ENCODE data around the gene KCNAB2. TPM values are rescaled to one million over a fixed set of nuclear protein-coding genes. Genes with fewer than 3 reads are reported as not detected.

KCNAB2 gene
- total RNA-seq, 1 donor from 2014 or later = 2.3 TPM

DNA sequence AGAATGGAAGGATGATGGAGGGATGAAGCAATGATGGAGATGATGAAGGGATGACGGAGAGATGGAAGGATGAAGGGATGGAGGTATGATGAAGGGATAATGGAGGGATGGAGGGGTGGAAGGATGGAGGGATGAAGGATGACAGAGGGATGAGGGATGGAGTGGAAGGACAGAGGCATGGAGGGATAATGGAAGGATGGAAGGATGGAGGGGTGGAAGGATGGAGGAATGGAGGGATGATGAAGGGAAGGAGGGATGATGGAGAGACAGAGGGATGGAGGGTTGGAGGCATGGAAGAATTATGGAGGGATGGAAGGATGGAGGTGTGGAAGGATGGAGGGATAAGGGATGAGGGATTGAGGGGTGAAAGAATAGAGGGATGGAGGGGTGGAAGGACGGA is 62.8 kb downstream of the KCNAB2 start:
- DNase-seq (ENCODE audit: low read depth) = no peak

DNA sequence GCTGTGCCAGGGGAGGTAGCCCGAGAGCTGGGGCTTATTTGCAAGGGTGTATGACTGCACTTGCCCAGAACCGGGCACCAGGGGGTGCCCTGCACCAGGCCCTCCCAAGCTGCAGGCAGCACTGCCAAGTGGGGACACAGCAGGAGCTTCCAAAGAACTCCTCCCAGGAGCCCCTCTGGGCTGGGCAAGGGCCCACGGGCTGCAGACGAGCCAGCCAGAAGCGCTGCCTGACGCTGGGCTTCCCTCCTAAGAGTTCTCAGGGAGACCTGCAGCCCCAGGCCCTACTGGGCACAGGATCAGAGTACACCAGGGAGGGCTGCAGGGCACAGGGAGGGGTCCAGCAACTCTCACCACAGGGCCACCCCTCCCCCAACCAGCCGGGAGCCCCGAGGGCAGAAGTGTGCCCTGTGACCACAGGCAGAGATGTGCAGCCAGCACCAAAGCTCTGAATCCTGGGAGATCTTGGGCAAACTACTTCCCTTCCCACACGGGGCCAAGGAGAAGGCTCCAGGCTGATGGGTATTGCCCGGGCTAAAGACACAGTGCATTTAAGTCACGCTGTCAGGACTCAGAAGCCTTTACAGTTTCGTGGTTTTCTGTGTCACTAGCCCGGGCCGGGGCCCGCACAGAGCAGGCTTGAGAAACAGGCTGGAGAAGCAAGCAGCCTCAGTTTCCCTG is 63.4 kb downstream of the KCNAB2 start:
- peak; percentile 43 for DNase-seq (ENCODE audit: low read depth)

DNA sequence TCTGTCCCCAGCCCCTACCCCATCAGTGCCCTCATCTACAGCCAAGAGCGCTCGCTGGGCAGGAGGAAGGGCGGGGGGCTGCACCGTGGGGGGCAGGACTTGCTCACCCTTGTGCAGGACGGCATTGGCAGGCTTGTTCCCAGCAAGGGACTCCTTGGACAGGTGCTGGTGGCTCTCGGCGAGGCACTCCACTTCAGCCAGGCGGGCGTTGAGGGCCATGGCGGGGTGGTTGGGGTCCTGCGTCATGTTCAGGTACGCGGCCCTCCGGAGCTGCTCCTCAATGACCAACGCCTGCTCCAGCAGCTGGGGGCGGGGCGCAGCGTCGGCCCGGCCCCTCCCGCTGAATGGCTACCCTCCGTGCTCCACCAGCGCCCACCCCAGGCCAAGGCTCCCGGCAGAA is 64.0 kb downstream of the KCNAB2 start:
- DNase-seq (ENCODE audit: low read depth) = no peak

DNA sequence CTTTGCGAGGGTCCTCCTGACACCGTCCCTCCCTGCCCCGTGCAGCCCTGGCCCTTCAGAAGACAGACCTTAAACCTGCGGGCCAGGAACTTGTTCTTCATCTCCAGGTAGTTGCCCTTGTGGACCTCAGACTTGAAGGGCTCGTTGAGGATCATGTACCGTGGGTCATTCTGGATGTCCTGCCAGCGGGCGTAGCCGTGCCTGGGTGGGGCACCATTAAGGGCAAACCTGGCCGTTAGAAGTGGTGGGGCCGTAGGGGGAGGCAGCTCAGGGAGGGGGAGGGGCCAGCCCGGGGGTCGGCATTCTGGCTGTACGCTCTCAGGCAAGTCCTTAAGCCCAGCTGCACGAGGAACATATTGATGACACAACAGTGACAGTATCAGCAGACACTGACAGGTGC is 64.6 kb downstream of the KCNAB2 start:
- no peak for DNase-seq (ENCODE audit: low read depth)

GRCh38 chr1:6111571-6111970 is 65.9 kb downstream of the KCNAB2 start:
- no peak for DNase-seq (ENCODE audit: low read depth)

- DNase-seq (ENCODE audit: low read depth) = no peak
These were observed 66.5 kb downstream of the KCNAB2 start for GRCh38 chr1:6111991-6112689.

DNA sequence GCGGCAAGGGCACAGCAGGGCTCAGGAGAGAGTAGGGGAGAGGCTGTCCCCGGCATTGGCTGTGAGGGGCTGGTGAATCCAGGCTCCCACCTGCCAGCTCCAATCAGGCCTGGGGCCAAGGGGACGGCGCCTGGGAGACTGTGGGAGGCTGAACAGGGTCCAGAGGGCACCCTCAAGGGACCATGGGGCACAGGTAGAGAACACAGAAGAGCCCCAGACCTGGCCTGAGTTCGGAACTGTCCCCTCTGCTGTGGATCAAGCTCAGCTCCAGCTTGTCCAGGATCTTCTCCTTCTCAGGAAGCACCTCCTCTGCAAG is 67.0 kb downstream of the KCNAB2 start:
- DNase-seq (ENCODE audit: low read depth) = no peak

DNA sequence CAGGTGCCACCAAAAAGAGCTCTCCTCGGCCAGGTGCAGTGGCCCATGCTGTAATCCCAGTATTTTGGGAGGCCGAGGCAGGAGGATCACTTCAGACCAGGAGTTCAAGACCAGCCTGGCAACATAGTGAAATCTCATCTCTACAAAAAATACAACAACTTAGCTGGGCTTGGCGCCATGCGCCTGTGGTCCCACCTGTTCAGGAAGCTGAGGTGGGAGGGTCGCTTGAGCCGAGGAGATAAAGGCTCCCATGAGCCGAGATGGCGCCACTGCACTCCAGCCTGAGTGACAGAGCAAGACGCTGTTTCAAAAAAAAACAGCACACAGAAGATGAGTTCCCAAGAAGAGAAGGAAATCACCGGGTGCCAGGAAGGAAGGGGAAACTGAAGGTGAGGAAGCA is 67.4 kb downstream of the KCNAB2 start:
- no peak for DNase-seq (ENCODE audit: low read depth)

DNA sequence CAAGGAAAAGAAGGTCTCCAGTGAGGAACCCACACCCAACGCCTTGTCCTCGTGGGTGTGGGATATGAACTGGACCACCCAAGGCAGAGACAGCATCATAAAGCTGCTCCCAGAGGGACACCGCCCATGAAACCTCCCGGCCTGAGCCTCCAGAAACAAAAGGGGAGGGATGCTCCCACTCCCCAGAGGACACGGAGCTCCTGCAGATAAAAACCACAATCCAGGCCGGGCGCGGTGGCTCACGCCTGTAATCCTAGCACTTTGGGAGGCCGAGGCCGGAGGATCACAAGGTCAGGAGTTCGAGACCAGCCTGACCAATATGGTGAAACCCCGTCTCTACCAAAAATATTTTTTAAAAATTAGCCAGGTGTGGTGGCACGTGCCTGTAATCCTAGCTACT is 68.1 kb downstream of the KCNAB2 start:
- DNase-seq (ENCODE audit: low read depth) = no peak

DNA sequence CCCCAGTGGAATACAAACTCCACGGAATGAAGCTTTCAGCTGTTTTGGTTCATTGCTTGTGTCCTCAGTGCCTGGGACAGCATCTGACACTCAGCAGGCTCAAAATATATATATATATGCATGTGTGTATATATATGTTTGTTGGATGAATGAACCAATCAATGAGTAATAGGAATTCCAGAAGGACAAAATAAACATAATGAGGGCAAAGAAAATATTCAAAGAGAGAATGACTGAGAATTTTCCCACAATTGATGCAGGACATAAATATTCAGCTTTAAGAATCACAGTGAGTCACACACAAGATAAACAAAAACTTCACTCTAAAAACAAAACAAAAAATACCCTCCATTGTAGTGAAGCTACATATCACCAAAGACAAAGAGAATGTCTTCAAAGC is 70.4 kb downstream of the KCNAB2 start:
- peak; percentile 72 for DNase-seq (ENCODE audit: low read depth)

DNA sequence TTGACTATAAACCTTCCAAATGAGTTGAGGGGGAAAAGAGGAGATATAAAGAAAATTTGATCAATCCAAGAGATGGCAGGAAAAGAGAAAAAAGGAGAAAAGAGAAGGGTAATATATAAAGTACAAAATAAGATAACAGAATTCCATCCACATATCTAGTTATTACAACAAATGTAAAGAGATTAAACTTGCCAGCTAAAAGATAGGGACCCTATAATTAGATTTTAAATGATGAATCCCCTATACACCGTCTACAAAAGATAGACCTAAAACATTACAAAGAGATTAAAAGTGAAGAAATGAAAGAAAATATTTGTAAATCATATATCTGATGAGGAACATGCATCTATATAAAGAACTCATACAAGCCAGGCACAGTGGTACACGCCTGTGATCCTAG is 71.4 kb downstream of the KCNAB2 start:
- no peak for DNase-seq (ENCODE audit: low read depth)

DNA sequence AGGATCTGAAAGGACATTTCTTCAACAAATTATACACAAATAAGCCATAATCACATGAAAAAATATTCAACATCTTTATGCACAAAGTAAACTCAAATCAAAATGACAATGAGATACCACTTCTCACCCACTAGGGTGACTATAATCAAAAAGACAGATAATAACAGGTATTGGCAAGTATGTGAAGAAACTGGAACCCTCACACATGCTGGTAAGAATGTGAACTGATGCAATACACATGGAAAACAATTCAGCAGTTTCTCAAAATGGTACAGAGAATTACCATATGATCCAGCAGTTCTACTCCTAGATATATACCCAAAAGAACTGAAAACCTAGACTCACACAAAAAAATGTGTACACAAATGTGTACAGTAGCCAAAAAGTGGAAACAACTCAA is 71.9 kb downstream of the KCNAB2 start:
- DNase-seq (ENCODE audit: low read depth) = no peak

- peak; percentile 23 for DNase-seq (ENCODE audit: low read depth)
These were observed 72.7 kb downstream of the KCNAB2 start for GRCh38 chr1:6118415-6118814.

GRCh38 chr1:6121021-6121421 is 75.3 kb downstream of the KCNAB2 start:
- no peak for DNase-seq (ENCODE audit: low read depth)

- DNase-seq (ENCODE audit: low read depth) = no peak
These were observed 76.1 kb downstream of the KCNAB2 start for GRCh38 chr1:6121651-6122370.

DNA sequence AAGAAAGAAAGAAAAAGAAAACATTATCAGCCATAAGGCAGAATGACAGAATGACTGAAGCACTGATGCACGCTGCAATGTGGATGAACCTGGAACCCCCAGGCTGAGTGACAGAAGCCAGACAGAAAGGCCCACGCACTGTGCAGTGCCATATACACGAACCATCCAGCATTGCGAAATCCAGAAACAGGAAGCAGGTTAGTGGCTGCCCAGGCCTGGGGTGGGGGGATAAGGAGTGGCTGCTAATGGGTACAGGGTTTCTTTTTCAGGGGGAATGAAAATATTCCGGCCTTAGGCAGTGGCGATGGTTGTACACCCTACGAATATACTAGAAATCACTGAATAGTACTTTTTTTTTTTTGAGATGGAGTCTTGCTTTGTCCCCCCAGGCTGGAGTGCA is 77.4 kb downstream of the KCNAB2 start:
- no peak for DNase-seq (ENCODE audit: low read depth)

- no peak for DNase-seq (ENCODE audit: low read depth)
These were observed 78.1 kb downstream of the KCNAB2 start for GRCh38 chr1:6123816-6124215.

DNA sequence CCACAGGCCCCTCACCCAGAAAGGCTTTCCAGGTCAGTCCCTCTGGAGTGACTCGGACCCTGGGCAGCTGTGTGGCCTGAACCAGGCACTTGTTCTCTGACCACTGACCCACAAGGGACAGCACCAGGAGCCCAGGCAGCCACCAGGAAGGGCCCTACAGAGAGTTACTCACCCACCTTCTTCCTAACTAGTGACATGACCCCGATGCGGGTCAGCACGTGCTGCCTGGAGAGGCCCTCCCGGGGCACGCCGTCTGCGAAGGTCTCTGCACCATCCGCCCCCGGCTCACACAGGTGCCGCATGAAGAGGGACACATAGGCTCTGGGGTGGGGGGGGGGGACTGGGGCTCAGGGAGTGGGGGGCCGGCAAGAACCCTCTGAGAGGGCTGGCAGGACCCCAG is 78.7 kb downstream of the KCNAB2 start:
- no peak for DNase-seq (ENCODE audit: low read depth)

GRCh38 chr1:6124746-6125365 is 79.2 kb downstream of the KCNAB2 start:
- DNase-seq (ENCODE audit: low read depth) = no peak

DNA sequence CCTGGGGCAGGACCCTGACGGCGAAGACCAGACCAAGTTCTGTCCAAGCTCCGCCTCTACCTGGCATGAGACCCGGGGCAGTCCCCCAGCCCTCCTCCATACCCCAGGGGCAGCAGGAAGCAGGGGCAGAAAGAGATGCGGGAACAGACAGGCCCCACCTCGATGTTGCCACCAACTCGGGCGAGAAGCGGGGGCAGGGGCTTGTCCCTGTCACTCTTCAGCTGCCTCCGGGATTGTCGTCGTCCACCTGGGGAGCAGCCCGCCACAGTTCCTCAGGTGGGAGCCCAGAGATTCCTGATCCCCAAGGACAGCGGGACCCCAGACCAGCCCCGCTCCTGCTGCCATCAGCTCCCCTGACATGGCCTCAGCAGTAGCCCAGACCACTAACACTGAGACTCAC is 79.7 kb downstream of the KCNAB2 start:
- DNase-seq (ENCODE audit: low read depth) = no peak

DNA sequence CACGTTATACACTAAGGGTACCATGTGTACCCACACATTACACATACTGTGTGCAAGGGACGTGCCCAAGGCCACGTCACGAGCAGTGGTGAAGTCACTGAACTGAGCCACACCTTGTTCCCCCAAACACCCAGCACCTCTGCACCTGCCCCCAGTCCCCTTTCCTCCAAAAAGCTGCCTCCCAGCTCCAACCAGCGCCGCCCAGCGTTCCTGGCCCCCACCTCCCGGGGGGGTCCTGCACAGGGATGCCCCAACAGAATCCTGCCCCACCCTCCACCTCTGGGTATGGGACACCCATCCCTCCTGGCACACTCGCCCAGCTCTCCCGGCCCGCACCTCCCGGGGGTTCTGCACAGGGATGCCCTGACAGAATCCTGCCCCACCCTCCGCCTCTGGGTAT is 80.3 kb downstream of the KCNAB2 start:
- no peak for DNase-seq (ENCODE audit: low read depth)

DNA sequence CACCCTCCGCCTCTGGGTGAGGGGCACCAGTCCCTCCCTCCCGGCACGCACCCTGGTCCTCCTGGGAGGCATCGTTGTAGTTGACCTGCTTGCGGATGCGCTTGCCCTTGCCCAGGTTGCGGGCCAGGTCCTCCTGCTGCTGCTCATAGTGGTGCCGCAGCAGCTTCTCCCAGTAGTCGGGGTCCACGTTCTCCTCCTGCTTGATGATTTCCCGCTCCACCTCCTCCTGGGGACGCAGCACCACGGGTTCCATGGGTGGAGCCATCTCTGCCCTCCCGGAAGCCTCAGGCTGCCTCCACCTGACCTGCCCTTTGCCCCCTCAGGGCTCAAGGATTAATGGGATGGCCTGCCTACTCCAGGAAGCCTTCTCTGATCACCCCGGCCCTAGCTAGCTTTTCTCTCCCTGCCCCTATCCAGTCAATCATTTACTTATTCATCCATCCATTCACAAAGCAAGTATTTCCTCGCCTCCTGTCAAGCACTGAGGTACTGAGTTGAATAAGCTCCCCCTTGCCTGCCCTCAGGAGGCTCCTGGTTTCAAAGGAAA is 80.9 kb downstream of the KCNAB2 start:
- DNase-seq (ENCODE audit: low read depth) = peak; percentile 3

Measured in renal cortical epithelial cell (primary cell).